PC-3 (cell line): ENCODE results near the gene MB.

ENCODE experiments used
- EZH2 ChIP-seq: fragments of 300-600 bp; sonication (generic); IDR thresholded peaks from one replicate; pipeline ENCODE4 v1.6.1; 2017; ENCODE audit warnings: antibody characterized with exemption, mild to moderate bottlenecking, low read length; ENCODE audit not compliant: unreplicated experiment
- EZH2phosphoT487 ChIP-seq: fragments of 300-600 bp; sonication (generic); IDR thresholded peaks from 2 replicates; pipeline ENCODE4 v1.6.1; 2018; ENCODE audit warnings: mild to moderate bottlenecking, antibody characterized with exemption, low read length, borderline replicate concordance
- TF ChIP-seq, protein P1 (sequence below): fragments of 300-600 bp; sonication (generic); conservative IDR thresholded peaks from 2 replicates; pipeline ENCODE4 v1.5.1; 2017; ENCODE audit warnings: antibody characterized with exemption, low read depth, mild to moderate bottlenecking, low read length

DNA sequence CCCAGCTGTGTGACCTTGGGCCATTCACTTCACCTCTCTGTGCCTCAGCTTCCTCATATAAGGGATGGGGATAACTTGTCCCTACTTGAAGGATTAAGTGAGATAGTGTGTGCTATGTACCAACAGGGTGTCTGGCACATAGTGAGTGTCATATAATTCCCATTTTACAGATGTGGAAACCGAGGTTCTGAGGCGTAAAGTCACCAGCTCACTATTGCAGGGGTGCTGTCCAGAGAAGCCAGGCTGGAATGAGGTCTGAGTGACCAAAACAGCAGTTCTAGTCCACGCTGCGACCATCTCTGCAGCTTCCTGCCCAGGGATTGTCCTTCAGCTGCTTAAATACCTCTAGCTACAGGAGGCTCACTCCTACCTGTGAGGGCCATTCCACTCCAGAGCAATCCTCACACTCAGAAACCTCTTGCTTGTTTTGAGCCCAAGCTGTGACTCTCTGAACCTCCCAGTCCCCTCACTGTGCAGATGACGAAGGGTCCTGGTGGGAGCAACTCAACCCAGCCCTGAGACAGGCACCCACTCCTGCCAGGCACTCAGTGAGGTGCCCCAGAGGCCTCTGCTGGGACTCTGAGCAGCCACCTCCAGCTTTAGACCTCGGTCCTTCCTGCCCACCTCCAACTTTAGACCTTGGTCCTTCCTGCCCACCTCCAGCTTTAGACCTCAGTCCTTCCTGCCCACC is 5.8 kb downstream of the MB start:
- TF ChIP-seq, protein P1, sequence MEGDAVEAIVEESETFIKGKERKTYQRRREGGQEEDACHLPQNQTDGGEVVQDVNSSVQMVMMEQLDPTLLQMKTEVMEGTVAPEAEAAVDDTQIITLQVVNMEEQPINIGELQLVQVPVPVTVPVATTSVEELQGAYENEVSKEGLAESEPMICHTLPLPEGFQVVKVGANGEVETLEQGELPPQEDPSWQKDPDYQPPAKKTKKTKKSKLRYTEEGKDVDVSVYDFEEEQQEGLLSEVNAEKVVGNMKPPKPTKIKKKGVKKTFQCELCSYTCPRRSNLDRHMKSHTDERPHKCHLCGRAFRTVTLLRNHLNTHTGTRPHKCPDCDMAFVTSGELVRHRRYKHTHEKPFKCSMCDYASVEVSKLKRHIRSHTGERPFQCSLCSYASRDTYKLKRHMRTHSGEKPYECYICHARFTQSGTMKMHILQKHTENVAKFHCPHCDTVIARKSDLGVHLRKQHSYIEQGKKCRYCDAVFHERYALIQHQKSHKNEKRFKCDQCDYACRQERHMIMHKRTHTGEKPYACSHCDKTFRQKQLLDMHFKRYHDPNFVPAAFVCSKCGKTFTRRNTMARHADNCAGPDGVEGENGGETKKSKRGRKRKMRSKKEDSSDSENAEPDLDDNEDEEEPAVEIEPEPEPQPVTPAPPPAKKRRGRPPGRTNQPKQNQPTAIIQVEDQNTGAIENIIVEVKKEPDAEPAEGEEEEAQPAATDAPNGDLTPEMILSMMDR = no peak
- TF ChIP-seq EZH2 (no peak), EZH2phosphoT487 (no peak)
